ENCODE measurements around the gene RASD2. TPM values are rescaled to one million over a fixed set of nuclear protein-coding genes. Genes with fewer than 3 reads are reported as not detected.

The RASD2 gene
- total RNA-seq, 1 donor: not detected

DNA sequence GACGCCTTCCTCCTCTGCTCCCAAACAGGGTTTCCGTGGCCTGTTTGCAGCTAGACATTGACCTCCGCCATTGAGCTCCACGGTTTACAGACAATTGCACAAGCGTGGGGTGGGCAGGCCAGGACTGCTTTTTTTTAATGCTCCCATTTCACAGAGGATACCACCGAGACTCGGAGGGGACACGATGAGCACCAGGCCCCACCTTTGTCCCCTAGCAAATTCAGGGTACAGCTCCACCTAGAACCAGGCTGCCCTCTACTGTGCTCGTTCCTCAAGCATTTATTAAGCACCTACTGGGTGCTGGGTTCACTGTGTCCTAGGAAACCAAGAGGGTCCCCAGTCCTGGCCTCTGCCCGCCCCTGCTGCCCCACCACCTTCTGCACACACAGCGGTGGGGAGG, 12.2 kb downstream of the RASD2 start:
- no peak for TF ChIP-seq CTCF (IDR thresholded peaks at IDR 0.05; ENCODE audit: insufficient read depth, low read depth, low read length)
- DNase-seq (ENCODE audit: low read depth): no peak
- no peak overlapping the region for H3K4me3 ChIP-seq (ENCODE audit: low read depth, low read length)

DNA sequence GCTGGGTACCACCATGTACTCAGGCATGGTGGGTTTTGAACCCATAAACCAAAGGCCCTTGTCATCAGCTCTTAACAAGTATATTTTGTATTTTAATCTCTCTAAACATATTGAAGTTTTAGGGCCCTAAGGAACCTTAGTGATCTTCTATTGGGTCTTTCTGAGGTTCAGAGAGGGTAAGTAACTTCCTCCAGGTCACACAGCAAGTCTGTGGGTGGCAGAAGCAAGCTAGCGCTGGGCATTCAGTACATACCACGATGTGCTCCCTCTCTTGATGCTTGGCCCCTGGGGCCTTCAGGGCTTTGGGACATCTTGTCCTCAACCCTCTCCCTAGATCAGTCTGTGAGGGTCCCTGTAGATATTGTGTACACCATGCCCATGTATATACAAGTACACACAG, 12.7 kb downstream of the RASD2 start:
- no peak for DNase-seq (ENCODE audit: low read depth)
- H3K4me3 ChIP-seq (ENCODE audit: low read depth, low read length): no peak overlapping the region
- no peak for TF ChIP-seq CTCF (IDR thresholded peaks at IDR 0.05; ENCODE audit: insufficient read depth, low read depth, low read length)

DNA sequence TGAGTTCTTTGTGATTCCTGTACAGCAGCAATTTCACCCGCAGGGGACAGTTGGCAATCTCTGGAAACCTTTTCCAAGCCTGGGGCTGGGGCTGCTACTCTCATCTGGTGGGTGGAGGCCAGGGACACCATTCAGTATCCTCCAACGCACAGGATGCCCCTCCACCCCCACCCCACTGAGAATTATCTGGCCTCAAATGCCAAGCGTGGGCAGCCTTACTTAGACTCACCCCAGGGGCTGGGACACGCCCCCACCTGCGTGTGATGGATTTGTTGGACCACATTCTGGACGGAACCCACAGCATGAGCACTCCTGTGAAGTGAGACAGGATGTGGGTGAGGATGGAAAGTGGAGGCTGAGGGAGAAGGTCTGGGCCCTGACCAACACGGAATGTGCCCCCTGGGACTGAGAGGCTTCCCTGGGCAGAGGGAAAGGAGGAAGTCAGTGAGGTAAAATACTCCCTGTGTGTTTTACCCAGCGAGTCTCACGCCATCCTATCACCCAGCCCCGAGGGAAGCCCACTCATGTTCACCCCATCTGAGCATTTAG, 13.7 kb downstream of the RASD2 start:
- no peak overlapping the region for H3K4me3 ChIP-seq (ENCODE audit: low read depth, low read length)
- TF ChIP-seq CTCF (IDR thresholded peaks at IDR 0.05; ENCODE audit: insufficient read depth, low read depth, low read length): no peak
- no peak for DNase-seq (ENCODE audit: low read depth)

- TF ChIP-seq CTCF (IDR thresholded peaks at IDR 0.05; ENCODE audit: insufficient read depth, low read depth, low read length): no peak
- no peak for DNase-seq (ENCODE audit: low read depth)
- H3K4me3 ChIP-seq (ENCODE audit: low read depth, low read length): no peak overlapping the region
Measured at GRCh38 chr22:35555483-35555890, 14.9 kb downstream of the RASD2 start.

GRCh38 chr22:35555946-35556547, 15.4 kb downstream of the RASD2 start:
- TF ChIP-seq CTCF (IDR thresholded peaks at IDR 0.05; ENCODE audit: insufficient read depth, low read depth, low read length): no peak
- no peak for DNase-seq (ENCODE audit: low read depth)
- no peak overlapping the region for H3K4me3 ChIP-seq (ENCODE audit: low read depth, low read length)

DNA sequence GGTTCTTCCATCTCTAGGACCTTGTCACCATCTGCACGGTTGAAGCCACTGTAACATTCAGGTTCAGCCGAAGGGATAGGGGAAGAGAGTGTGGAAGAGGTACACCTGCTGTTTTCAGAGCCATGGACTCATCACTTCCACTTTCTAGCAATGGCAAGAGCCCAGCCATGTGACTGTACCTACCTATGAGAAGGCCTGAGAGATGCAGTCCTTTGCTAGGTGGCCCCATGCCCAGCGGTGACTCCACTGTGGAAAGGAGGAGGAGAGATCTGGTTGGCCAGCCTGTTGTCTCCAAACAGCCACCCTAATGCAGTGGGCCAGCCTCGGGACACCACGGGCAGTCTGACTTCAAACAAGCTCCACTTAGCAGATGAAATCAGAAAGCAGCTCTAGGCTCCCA, 16.0 kb downstream of the RASD2 start:
- DNase-seq (ENCODE audit: low read depth): no peak
- no peak overlapping the region for H3K4me3 ChIP-seq (ENCODE audit: low read depth, low read length)
- TF ChIP-seq CTCF (IDR thresholded peaks at IDR 0.05; ENCODE audit: insufficient read depth, low read depth, low read length): no peak

GRCh38 chr22:35558031-35558430, 17.4 kb downstream of the RASD2 start:
- no peak for TF ChIP-seq CTCF (IDR thresholded peaks at IDR 0.05; ENCODE audit: insufficient read depth, low read depth, low read length)
- H3K4me3 ChIP-seq (ENCODE audit: low read depth, low read length): no peak overlapping the region
- no peak for DNase-seq (ENCODE audit: low read depth)

Measured in fibroblast of villous mesenchyme (primary cell).